Testis (tissue), 3 donors: Measurements from ENCODE around the gene MAP6. TPM values are rescaled to one million over a fixed set of nuclear protein-coding genes. Genes with fewer than 3 reads are reported as not detected.
A peak's percentile ranks its signal among the peaks of the same experiment; 100 is the strongest.

ENCODE experiments used
- DNase-seq: peaks from one replicate; pipeline ENCODE4 v3.0.0-alpha.2; 2019
- H3K27ac ChIP-seq, 2 donors: fragments of 200-600 bp; sonication (generic); one replicate each; pipeline ENCODE4 v1.5.1; 2019
- H3K27me3 ChIP-seq: fragments of 200-600 bp; sonication (generic); one replicate; pipeline ENCODE4 v1.5.1; 2019
- H3K36me3 ChIP-seq: fragments of 200-600 bp; sonication (generic); one replicate; pipeline ENCODE4 v1.5.1; 2017; ENCODE audit warnings: low read depth; ENCODE audit errors: missing control alignments
- H3K4me1 ChIP-seq: fragments of 200-600 bp; sonication (generic); one replicate; pipeline ENCODE4 v1.5.1; 2019
- H3K4me3 ChIP-seq, 2 donors: fragments of 200-600 bp; sonication (generic); one replicate each; pipeline ENCODE4 v1.5.1; 2017 to 2019
- H3K9me3 ChIP-seq: fragments of 200-600 bp; sonication (generic); one replicate; pipeline ENCODE4 v1.5.1; 2017
- POLR2A ChIP-seq: fragments of 450-650 bp; IDR thresholded peaks from one replicate; pipeline ENCODE4 v1.6.1; 2017; ENCODE audit warnings: antibody characterized with exemption, mild to moderate bottlenecking, moderate library complexity
- WGBS, 2 donors: methylation state at CpG; one replicate each; pipeline ENCODE4 v1.1.5; 2018; 5-methylcytosine and 5-hydroxymethylcytosine counted together
- intact Hi-C: fragments of 100-400 bp; cut with DNase I; formaldehyde crosslinking; loops from one replicate; pipeline ENCODE4 v1.15.1; 2023; ENCODE audit warnings: low total_unique reads
- polyA plus RNA-seq: library from polyadenylated mRNA; stranded (reverse); fragments of 350-450 nt; fragmentation: Illumina TruSeq; extraction: RNeasy Lipid Tissue Mini Kit (QIAGEN cat#74804); gene quantifications from one replicate; pipeline ENCODE4 v1.2.3, GENCODE V29; 2014; ENCODE audit warnings: low read depth, low replicate concordance; ENCODE audit not compliant: insufficient read depth
- total RNA-seq, 2 donors: library from RNA; depleted of rRNA; stranded (reverse); fragments of >200 nt; gene quantifications; one replicate each; pipeline ENCODE4 v1.2.3, GENCODE V29; 2016
- TF ChIP-seq, protein P1 (sequence below), 3 experiments: fragments of 450-650 bp in 2 of 3; fragments of 200-600 bp in 1 of 3; sonication (generic) in 1 of 3; IDR thresholded peaks; one replicate each; pipeline ENCODE4 v1.5.1; 2016 to 2019; ENCODE audit warnings: antibody characterized with exemption in 3 of 3, mild to moderate bottlenecking in 2 of 3, moderate library complexity in 1 of 3

MAP6 gene
- total and polyA plus RNA-seq, 3 donors from 2014 or later: 17.8 to 38.1 (median 23.8) TPM

GRCh38 chr11:75627906-75628668 is 40.8 kb downstream of the MAP6 start:
- H3K27ac ChIP-seq: peak overlapping the region in 1 of 2 donors; percentile 47
- no peaks in the 10 kb centered on the region for H3K36me3 ChIP-seq
- 55 to 58% methylated on average over 10 to 11 of the region's 11 CpGs for WGBS, 2 donors
- DNase-seq: peak; percentile 69
- H3K9me3 ChIP-seq: no peaks in the 10 kb centered on the region
- no peaks in the 10 kb centered on the region for H3K27me3 ChIP-seq
- peaks cover 11% of the 10 kb centered on the region for H3K4me1 ChIP-seq
- no peak for TF ChIP-seq POLR2A
- TF ChIP-seq, protein P1, sequence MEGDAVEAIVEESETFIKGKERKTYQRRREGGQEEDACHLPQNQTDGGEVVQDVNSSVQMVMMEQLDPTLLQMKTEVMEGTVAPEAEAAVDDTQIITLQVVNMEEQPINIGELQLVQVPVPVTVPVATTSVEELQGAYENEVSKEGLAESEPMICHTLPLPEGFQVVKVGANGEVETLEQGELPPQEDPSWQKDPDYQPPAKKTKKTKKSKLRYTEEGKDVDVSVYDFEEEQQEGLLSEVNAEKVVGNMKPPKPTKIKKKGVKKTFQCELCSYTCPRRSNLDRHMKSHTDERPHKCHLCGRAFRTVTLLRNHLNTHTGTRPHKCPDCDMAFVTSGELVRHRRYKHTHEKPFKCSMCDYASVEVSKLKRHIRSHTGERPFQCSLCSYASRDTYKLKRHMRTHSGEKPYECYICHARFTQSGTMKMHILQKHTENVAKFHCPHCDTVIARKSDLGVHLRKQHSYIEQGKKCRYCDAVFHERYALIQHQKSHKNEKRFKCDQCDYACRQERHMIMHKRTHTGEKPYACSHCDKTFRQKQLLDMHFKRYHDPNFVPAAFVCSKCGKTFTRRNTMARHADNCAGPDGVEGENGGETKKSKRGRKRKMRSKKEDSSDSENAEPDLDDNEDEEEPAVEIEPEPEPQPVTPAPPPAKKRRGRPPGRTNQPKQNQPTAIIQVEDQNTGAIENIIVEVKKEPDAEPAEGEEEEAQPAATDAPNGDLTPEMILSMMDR (IDR thresholded peaks at IDR 0.05): no peak
- no peak overlapping the region for H3K4me3 ChIP-seq
- intact Hi-C loops: no loop called here

GRCh38 chr11:75626889-75627529 is 41.8 kb downstream of the MAP6 start:
- H3K27me3 ChIP-seq: no peaks in the 10 kb centered on the region
- H3K4me1 ChIP-seq: peaks cover 11% of the 10 kb centered on the region
- H3K36me3 ChIP-seq: no peaks in the 10 kb centered on the region
- WGBS, 2 donors: 83 to 91% methylated on average over 8 of the region's 8 CpGs
- intact Hi-C loops: no loop called here
- no peak for DNase-seq
- H3K4me3 ChIP-seq: no peak overlapping the region
- H3K9me3 ChIP-seq: no peaks in the 10 kb centered on the region
- peak overlapping the region in 1 of 2 donors; percentile 47 for H3K27ac ChIP-seq
- TF ChIP-seq, protein P1 (IDR thresholded peaks at IDR 0.05): no peak
- TF ChIP-seq POLR2A: no peak

GRCh38 chr11:75625991-75626888 is 42.6 kb downstream of the MAP6 start:
- WGBS, 2 donors: 85 to 94% methylated on average over 8 of the region's 8 CpGs
- Histone ChIP-seq H3K27me3 (no peaks in the 10 kb centered on the region), H3K27ac (no peak overlapping the region), H3K9me3 (no peaks in the 10 kb centered on the region), H3K4me1 (peaks cover 11% of the 10 kb centered on the region), H3K36me3 (no peaks in the 10 kb centered on the region), H3K4me3 (no peak overlapping the region)
- TF ChIP-seq, protein P1 (IDR thresholded peaks at IDR 0.05): no peak
- DNase-seq: no peak
- intact Hi-C loops: no loop called here

- H3K27ac ChIP-seq: no peak overlapping the region
- no peak for DNase-seq
- no peaks in the 10 kb centered on the region for H3K27me3 ChIP-seq
- WGBS, 2 donors: 89 to 100% methylated on average over 3 to 4 of the region's 4 CpGs
- H3K4me3 ChIP-seq: no peak overlapping the region
- intact Hi-C loops: no loop called here
- H3K9me3 ChIP-seq: no peaks in the 10 kb centered on the region
- peaks cover 11% of the 10 kb centered on the region for H3K4me1 ChIP-seq
- no peaks in the 10 kb centered on the region for H3K36me3 ChIP-seq
- TF ChIP-seq, protein P1 (IDR thresholded peaks at IDR 0.05): no peak
- TF ChIP-seq POLR2A: no peak
Measured at GRCh38 chr11:75625021-75625420, 43.8 kb downstream of the MAP6 start.
